K562 (cell line): ENCODE results near the gene SEMA6C. TPM values are rescaled to one million over a fixed set of nuclear protein-coding genes. Genes with fewer than 3 reads are reported as not detected.

ENCODE experiments used
- ATAC-seq: fragments of 200-7000 bp; cut with Tn5 transposase; 3 replicates; pipeline ENCODE4 v1.9.1; 2020; ENCODE audit warnings: moderate library complexity
- BruUV-seq: library from RNA; stranded (reverse); fragments of 400-500 nt; replicated peaks from 2 replicates; lab custom pipeline; 2021; lab: Mats Ljungman, UMichigan
- CTCF ChIA-PET: fragments of 300-600 bp; formaldehyde crosslinking; extraction: SDS; loops from one replicate; lab custom pipeline; 2021; ENCODE audit warnings: low intra/inter-chr PET ratio; lab: Yijun Ruan, JAX
- POLR2A ChIA-PET: fragments of 300-600, 350-650 bp; sonication (Branson Sonifier 250); formaldehyde crosslinking; extraction: SDS; loops from one replicate; lab custom pipeline; 2021; ENCODE audit warnings: antibody characterized with exemption, inconsistent platforms; lab: Yijun Ruan, JAX
- DNase-seq, 4 experiments: peaks; one replicate each; pipeline versions ENCODE4 v3.0.0 to v3.0.0-alpha.2; 2011 to 2018; ENCODE audit warnings: low spot score in 3 of 4, mixed read lengths in 3 of 4; ENCODE audit errors: extremely low read depth in 1 of 4
- FAIRE-seq: peaks from 2 replicates; lab custom pipeline; 2011; peaks lifted over from hg19 to GRCh38; lab: Jason Lieb, UNC
- H2AFZ ChIP-seq: 2 replicates; pipeline ENCODE4 v1.6.0; 2011; ENCODE audit warnings: low read depth, low read length, control low read depth, inconsistent platforms
- H3K27ac ChIP-seq: fragments of 200-600 bp; 3 replicates; pipeline ENCODE4 v1.8.0; 2011; ENCODE audit warnings: low read depth, mild to moderate bottlenecking, control low read depth, inconsistent platforms, low read length, moderate library complexity, mixed read lengths; ENCODE audit errors: extremely low read depth
- H3K27me3 ChIP-seq, 2 experiments: fragments of 300-600 bp in 1 of 2; 2 replicates in 1 of 2; 3 replicates in 1 of 2; pipeline versions ENCODE4 v1.6.0 to v1.8.0; 2011; ENCODE audit warnings: inconsistent platforms in 2 of 2, low read length in 2 of 2, mild to moderate bottlenecking in 1 of 2, mixed read lengths in 1 of 2, moderate library complexity in 1 of 2; ENCODE audit not compliant: control insufficient read depth in 2 of 2, insufficient read depth in 2 of 2
- H3K36me3 ChIP-seq: fragments of 300-600 bp; 3 replicates; pipeline ENCODE4 v1.8.0; 2011; ENCODE audit warnings: mild to moderate bottlenecking, low read length, inconsistent platforms; ENCODE audit not compliant: control insufficient read depth, insufficient read depth
- H3K4me1 ChIP-seq, 2 experiments: fragments of 200-600 bp in 1 of 2; replicated peaks in 1 of 2; 2 replicates in 1 of 2; 3 replicates in 1 of 2; pipeline versions ENCODE4 v1.5.1 to v1.8.0; 2011; ENCODE audit warnings: inconsistent platforms in 2 of 2, low read length in 2 of 2, mild to moderate bottlenecking in 1 of 2, mixed read lengths in 1 of 2, moderate library complexity in 1 of 2; ENCODE audit not compliant: control insufficient read depth in 2 of 2, insufficient read depth in 2 of 2
- H3K4me2 ChIP-seq: 2 replicates; pipeline ENCODE4 v1.6.1; 2011; ENCODE audit warnings: low read length, control low read depth, inconsistent platforms, mixed read lengths; ENCODE audit not compliant: insufficient read depth
- H3K4me3 ChIP-seq: fragments of 200-600 bp; sonication (generic), shearing (Covaris generic); 2 replicates; pipeline ENCODE4 v1.5.1; 2016; ENCODE audit warnings: control low read depth, inconsistent platforms
- H3K79me2 ChIP-seq: fragments of 200-600 bp; 3 replicates; pipeline ENCODE4 v1.8.0; 2011; ENCODE audit warnings: low read length, inconsistent platforms; ENCODE audit not compliant: control insufficient read depth, insufficient read depth
- H3K9ac ChIP-seq, 2 experiments: 2 replicates each; pipeline versions ENCODE4 v1.6.0 to v1.6.1; 2011; ENCODE audit warnings: low read depth in 2 of 2, low read length in 2 of 2, control low read depth in 1 of 2, inconsistent platforms in 1 of 2, mild to moderate bottlenecking in 1 of 2, mixed read lengths in 1 of 2; ENCODE audit not compliant: insufficient read depth in 1 of 2
- H3K9me1 ChIP-seq: one replicate; pipeline ENCODE4 v1.6.0; 2011; ENCODE audit warnings: inconsistent platforms, mild to moderate bottlenecking, low read length, moderate library complexity; ENCODE audit not compliant: control insufficient read depth, insufficient read depth
- H3K9me3 ChIP-seq: replicated peaks from 2 replicates; pipeline ENCODE4 v1.5.1; 2011; ENCODE audit warnings: low read depth, low read length, inconsistent platforms; ENCODE audit not compliant: control insufficient read depth, insufficient read depth
- H4K20me1 ChIP-seq: replicated peaks from 2 replicates; pipeline ENCODE4 v1.6.1; 2011; ENCODE audit warnings: low read length, inconsistent platforms, mixed read lengths; ENCODE audit not compliant: control insufficient read depth, insufficient read depth
- CBFA2T3 ChIP-seq: fragments of 450-650 bp; IDR thresholded peaks from 2 replicates; pipeline ENCODE4 v1.6.1; 2017
- CBFB ChIP-seq: sonication (generic); formaldehyde crosslinking; IDR thresholded peaks from 2 replicates; pipeline ENCODE4 v1.4.0; 2020; ENCODE audit warnings: mild to moderate bottlenecking, missing genetic modification reagents
- CEBPG ChIP-seq, 3 experiments: fragments of 200-800 bp in 1 of 3; sonication (Bioruptor generic) in 1 of 3; sonication (generic) in 1 of 3; formaldehyde crosslinking in 1 of 3; IDR thresholded peaks in 2 of 3; conservative IDR thresholded peaks in 1 of 3; 2 replicates each; pipeline versions ENCODE4 v1.6.1 to v1.8.0; 2016 to 2022; ENCODE audit warnings: missing compliant biosample characterization in 2 of 3, missing genetic modification characterization in 2 of 3, mild to moderate bottlenecking in 1 of 3, missing genetic modification reagents in 1 of 3
- DMBX1 ChIP-seq: fragments of 250-450 bp; sonication (Bioruptor Pico); IDR thresholded peaks from 2 replicates; pipeline ENCODE4 v1.8.0; 2022; ENCODE audit warnings: inconsistent platforms, mild to moderate bottlenecking, moderate library complexity, borderline replicate concordance
- HDAC1 ChIP-seq, 2 experiments: fragments of 450-650 bp; IDR thresholded peaks; 2 replicates each; pipeline ENCODE4 v1.6.1; 2016 to 2017; ENCODE audit warnings: inconsistent platforms in 1 of 2, mild to moderate bottlenecking in 1 of 2, moderate library complexity in 1 of 2
- KAT7 ChIP-seq: sonication (generic); formaldehyde crosslinking; IDR thresholded peaks from 2 replicates; pipeline ENCODE4 v1.8.0; 2022; ENCODE audit warnings: missing genetic modification reagents, mild to moderate bottlenecking, borderline replicate concordance
- L3MBTL2 ChIP-seq: fragments of 450-650 bp; IDR thresholded peaks from 2 replicates; pipeline ENCODE4 v1.6.1; 2016; ENCODE audit warnings: mild to moderate bottlenecking, moderate library complexity
- NONO ChIP-seq, 2 experiments: fragments of 200-400 bp in 1 of 2; fragments of 450-650 bp in 1 of 2; formaldehyde crosslinking in 1 of 2; IDR thresholded peaks; 2 replicates each; pipeline ENCODE4 v1.6.1; 2017; ENCODE audit warnings: low read depth in 2 of 2, mild to moderate bottlenecking in 2 of 2, moderate library complexity in 2 of 2, low read length in 1 of 2
- NRF1 ChIP-seq, 2 experiments: fragments of 450-650 bp; IDR thresholded peaks in 1 of 2; conservative IDR thresholded peaks in 1 of 2; 2 replicates each; pipeline ENCODE4 v1.6.1; 2014; ENCODE audit warnings: mild to moderate bottlenecking in 2 of 2
- RREB1 ChIP-seq: fragments of 250-450 bp; sonication (Bioruptor Pico); IDR thresholded peaks from 2 replicates; pipeline ENCODE4 v1.4.0; 2020
- ZFX ChIP-seq: sonication (generic); formaldehyde crosslinking; IDR thresholded peaks from 2 replicates; pipeline ENCODE4 v1.8.0; 2022; ENCODE audit warnings: mild to moderate bottlenecking, missing genetic modification reagents, moderate library complexity
- ZNF134 ChIP-seq: fragments of 250-450 bp; sonication (Bioruptor Pico); conservative IDR thresholded peaks from 2 replicates; pipeline ENCODE4 v1.4.0; 2020
- ZNF395 ChIP-seq: fragments of 200-800 bp; sonication (Bioruptor generic); IDR thresholded peaks from 2 replicates; pipeline ENCODE4 v1.6.1; 2017; ENCODE audit warnings: missing genetic modification characterization, missing compliant biosample characterization
- WGBS: fragments of 100-300 bp; shearing (Covaris generic); methylation state at CpG from one replicate; pipeline ENCODE4 v1.1.6; 2016; ENCODE audit warnings: low coverage, mixed read lengths; ENCODE audit not compliant: insufficient coverage; ENCODE audit errors: missing lambda C conversion rate; 5-methylcytosine and 5-hydroxymethylcytosine counted together
- in situ Hi-C: fragments of 300-500 bp; cut with MboI; formaldehyde crosslinking; loops from 4 replicates; pipeline ENCODE4 v1.15.0; 2018; ENCODE audit warnings: inconsistent platforms, mixed read lengths
- intact Hi-C: fragments of 100-400 bp; cut with micrococcal nuclease; formaldehyde crosslinking; loops from 2 replicates; pipeline ENCODE4 v1.14.2; 2022
- polyA plus RNA-seq, 8 experiments: library from polyadenylated mRNA; depleted of rRNA in 4 of 8; stranded (reverse) in 5 of 8; unstranded in 3 of 8; fragments of >200 nt; fragmentation: Nextera tagmentation in 2 of 8; fragmentation: Illumina TruSeq in 1 of 8; extraction: Ambion mirVana in 2 of 8; extraction: Trizol in 1 of 8; gene quantifications; 2 replicates each; pipeline versions ENCODE4 v1.2.1 to v1.2.3, GENCODE V29; 2011 to 2014; ENCODE audit warnings: inconsistent platforms in 1 of 8, missing spikeins in 1 of 8
- total RNA-seq, 7 experiments: library from RNA; depleted of rRNA in 6 of 7; stranded (reverse); fragments of >200 nt in 6 of 7; fragmentation: Illumina TruSeq in 2 of 7; extraction: Trizol in 2 of 7; gene quantifications; 2 replicates each; pipeline versions ENCODE4 v1.2.1 to v1.2.3, GENCODE V29; 2011 to 2021; ENCODE audit warnings: low replicate concordance in 1 of 7

SEMA6C gene
- total and polyA plus RNA-seq, 9 of the 15 experiments (the other 6 are each of a cell fraction or from before 2014, with no cell fraction given) = 0.03 to 4.6 (median 0.95) TPM

GRCh38 chr1:151147132-151147503 lies 687 bp upstream of the SEMA6C start:
- no peaks in the 10 kb centered on the region for H3K9me3 ChIP-seq
- H3K9me1 ChIP-seq = no peaks in the 10 kb centered on the region
- DNase-seq (peak in 1 of 4 experiments; percentile 43), FAIRE-seq (peak; percentile 55), ATAC-seq (no peak; the same call in 1 of the 3 replicates)
- WGBS = 11% methylated on average over 7 of the region's 7 CpGs
- intact Hi-C loops (no loop called here), in situ Hi-C loops (no loop called here)
- ChIA-PET POLR2A (interaction anchor here (1.0 kb wide), 1 partner anchor 135 kb away, joined by 4 read pairs; no protein-coding TSS in a partner anchor), CTCF (no interaction called here)
- peak overlapping the region; percentile 82 for H3K4me2 ChIP-seq
- H2AFZ ChIP-seq = peak overlapping the region; percentile 82
- H3K79me2 ChIP-seq = no peaks in the 10 kb centered on the region
- peak overlapping the region; percentile 39; the same call in 1 of the 3 replicates for H3K27ac ChIP-seq
- peaks cover 20 to 43% of the 10 kb centered on the region in 2 experiments; a peak in 4 of 5 replicates for H3K4me1 ChIP-seq
- H3K4me3 ChIP-seq = peak overlapping the region; percentile 59
- BruUV-seq = no TSS peak
- H4K20me1 ChIP-seq = no peaks in the 10 kb centered on the region; the same call in 1 of the 2 replicates
- no peaks in the 10 kb centered on the region for H3K36me3 ChIP-seq
- H3K27me3 ChIP-seq = no peaks in the 10 kb centered on the region
- peak overlapping the region; percentile 40 to 87 for H3K9ac ChIP-seq
- TF ChIP-seq CEBPG (CRISPR knock-in tag; IDR thresholded peaks at IDR 0.05) (no peak), CEBPG (tag; conservative IDR thresholded peaks at IDR 0.05 in 1 of 2, IDR thresholded peaks at IDR 0.05 in 1 of 2) (no peak), CBFA2T3 (no peak), ZFX (CRISPR knock-in tag) (0 out of 2 replicates have a peak, but pooled peaks have one; percentile 67), HDAC1 (IDR thresholded peaks at IDR 0.05) (0 out of 4 replicates have a peak, but pooled peaks of 1 of the 2 experiments have one; percentile 39), KAT7 (CRISPR knock-in tag) (0 out of 2 replicates have a peak, but pooled peaks have one; percentile 47), CBFB (CRISPR knock-in tag) (0 out of 2 replicates have a peak, but pooled peaks have one; percentile 33), NONO (IDR thresholded peaks at IDR 0.05; ENCODE audit: low read depth in 2 of 2, low read length in 1 of 2) (no peak), RREB1 (CRISPR knock-in tag) (no peak), NRF1 (conservative IDR thresholded peaks at IDR 0.05 in 1 of 2, IDR thresholded peaks at IDR 0.05 in 1 of 2) (0 out of 4 replicates have a peak, but pooled peaks of 1 of the 2 experiments have one; percentile 4), ZNF395 (CRISPR knock-in tag) (0 out of 2 replicates have a peak, but pooled peaks have one; percentile 37), DMBX1 (CRISPR knock-in tag) (no peak), L3MBTL2 (peak; percentile 12; the same call in 1 of the 2 replicates), ZNF134 (CRISPR knock-in tag) (no peak)
